Coronary artery (tissue), 2 donors: Measurements from ENCODE around the gene SNX14.
"Not testable (repeated sequence)": the region's sequence is repeated elsewhere in the genome, so short reads cannot be mapped to it uniquely, and the experiment has no call there.

Experiments used
- DNase-seq: peaks from one replicate; pipeline ENCODE4 v3.0.0-alpha.2; 2017; ENCODE audit warnings: low spot score
- H3K27ac ChIP-seq, 2 donors: fragments of 200-600 bp; sonication (generic); one replicate each; pipeline ENCODE4 v1.5.1; 2016 to 2019
- H3K4me3 ChIP-seq: fragments of 200-600 bp; sonication (generic); 2 replicates; pipeline ENCODE4 v1.5.1; 2016; ENCODE audit warnings: mild to moderate bottlenecking, moderate library complexity
- TF ChIP-seq, protein P1 (sequence below): fragments of 200-600 bp; sonication (generic); IDR thresholded peaks from one replicate; pipeline ENCODE4 v1.5.1; 2019; ENCODE audit warnings: antibody characterized with exemption

Gene SNX14

DNA sequence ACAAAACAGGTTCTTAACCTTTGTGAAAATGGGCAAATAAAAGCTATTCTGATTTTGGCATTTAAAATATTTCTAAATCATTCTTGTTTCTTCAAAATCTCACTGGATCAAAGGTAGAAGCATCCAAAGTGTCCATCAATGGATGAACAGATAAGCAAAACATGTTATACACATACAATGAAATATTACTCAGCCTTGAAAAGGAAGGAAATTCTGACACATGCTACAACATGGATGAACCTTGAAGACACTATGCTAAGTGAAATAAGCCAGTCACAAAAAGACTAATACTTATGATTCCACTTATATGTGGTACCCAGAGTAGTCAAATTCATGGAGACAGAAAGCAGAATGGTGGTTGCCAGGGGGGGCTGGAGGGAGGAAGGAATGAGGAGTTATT, 45.9 kb downstream of the SNX14 start:
- Histone ChIP-seq H3K4me3 (no peak overlapping the region), H3K27ac (no peak overlapping the region)
- TF ChIP-seq, protein P1, sequence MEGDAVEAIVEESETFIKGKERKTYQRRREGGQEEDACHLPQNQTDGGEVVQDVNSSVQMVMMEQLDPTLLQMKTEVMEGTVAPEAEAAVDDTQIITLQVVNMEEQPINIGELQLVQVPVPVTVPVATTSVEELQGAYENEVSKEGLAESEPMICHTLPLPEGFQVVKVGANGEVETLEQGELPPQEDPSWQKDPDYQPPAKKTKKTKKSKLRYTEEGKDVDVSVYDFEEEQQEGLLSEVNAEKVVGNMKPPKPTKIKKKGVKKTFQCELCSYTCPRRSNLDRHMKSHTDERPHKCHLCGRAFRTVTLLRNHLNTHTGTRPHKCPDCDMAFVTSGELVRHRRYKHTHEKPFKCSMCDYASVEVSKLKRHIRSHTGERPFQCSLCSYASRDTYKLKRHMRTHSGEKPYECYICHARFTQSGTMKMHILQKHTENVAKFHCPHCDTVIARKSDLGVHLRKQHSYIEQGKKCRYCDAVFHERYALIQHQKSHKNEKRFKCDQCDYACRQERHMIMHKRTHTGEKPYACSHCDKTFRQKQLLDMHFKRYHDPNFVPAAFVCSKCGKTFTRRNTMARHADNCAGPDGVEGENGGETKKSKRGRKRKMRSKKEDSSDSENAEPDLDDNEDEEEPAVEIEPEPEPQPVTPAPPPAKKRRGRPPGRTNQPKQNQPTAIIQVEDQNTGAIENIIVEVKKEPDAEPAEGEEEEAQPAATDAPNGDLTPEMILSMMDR = no peak
- no peak for DNase-seq

DNA sequence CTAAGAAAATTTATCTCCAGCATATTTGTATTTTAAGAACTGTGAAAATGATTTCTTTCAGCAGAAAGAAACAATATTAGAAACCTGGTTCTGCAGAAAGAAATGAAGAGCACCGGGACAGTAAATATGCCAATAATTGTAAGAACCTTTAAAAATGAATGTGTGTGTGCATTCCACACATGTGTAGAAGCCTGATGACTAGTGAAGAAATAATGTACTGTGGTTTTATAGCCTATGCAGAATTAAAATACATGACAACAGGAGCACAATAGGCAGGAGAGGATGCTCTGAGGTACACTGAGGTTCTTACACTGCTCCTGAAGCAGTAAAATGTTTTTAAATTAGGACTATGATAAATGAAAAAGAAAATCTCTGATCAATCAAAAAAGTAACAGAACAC, 48.9 kb downstream of the SNX14 start:
- H3K4me3 ChIP-seq = no peak overlapping the region
- TF ChIP-seq, protein P1 = no peak
- H3K27ac ChIP-seq = no peak overlapping the region
- DNase-seq = no peak

DNA sequence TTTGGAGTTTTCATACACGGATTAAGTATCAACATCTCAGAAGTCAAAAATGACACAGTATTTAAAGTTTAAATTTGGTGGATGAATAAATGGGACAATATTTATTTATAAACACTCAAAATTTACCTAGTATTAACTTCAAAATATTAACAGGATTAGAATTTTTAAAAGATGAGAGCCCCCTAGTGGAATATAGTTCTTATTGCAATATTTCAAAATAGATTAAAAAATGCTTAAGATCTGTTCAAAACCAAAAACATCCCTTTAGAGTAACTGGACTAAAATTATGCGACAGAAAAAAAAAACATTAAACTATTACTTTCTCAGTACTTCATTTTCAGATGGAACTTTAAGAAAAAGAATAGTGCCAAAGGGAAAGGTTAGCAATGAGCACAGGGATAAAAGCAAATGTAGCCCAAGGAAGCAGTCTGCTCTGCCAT, 56.6 kb downstream of the SNX14 start:
- no peak overlapping the region for H3K4me3 ChIP-seq
- H3K27ac ChIP-seq = no peak overlapping the region
- no peak for DNase-seq
- TF ChIP-seq, protein P1 = no peak

DNA sequence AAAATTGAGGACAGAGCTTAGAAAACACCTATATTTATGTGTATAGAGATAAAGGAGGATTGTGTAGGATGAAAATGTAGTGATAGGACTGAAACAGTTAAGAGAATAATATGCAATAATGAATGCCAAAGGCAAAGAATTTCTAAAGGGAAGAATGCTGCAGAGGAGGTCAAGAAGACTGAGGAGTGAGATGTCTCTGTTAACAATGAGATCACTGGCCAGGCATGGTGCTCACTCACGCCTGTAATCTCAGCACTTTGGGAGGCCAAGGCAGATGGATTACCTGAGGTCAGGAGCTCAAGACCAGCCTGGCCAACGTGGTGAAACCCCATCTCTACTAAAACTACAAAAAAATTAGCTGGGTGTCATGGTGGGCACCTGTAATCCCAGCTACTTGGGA, 69.4 kb downstream of the SNX14 start:
- not testable (repeated sequence) for H3K4me3 ChIP-seq, DNase-seq, H3K27ac ChIP-seq

DNA sequence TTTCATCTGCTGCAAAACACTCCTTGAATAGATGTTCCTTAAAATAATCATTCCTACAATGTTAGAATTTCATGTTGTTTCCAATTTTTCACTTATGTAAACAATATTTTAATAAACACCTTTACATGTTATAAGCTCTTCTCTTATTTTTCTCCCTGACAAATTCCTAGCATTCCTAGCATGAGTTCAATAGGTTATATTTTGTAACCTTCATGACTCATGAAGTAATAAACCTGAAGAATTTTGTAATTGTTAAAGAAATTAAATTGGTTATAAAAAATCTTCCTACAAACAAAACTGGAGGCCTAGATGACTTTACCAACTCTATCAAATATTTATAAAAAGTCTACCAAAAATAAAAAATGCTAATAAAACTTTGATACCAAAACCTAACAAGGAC, 77.5 kb downstream of the SNX14 start:
- Histone ChIP-seq H3K27ac (no peak overlapping the region), H3K4me3 (no peak overlapping the region)
- TF ChIP-seq, protein P1 = no peak
- DNase-seq = no peak

DNA sequence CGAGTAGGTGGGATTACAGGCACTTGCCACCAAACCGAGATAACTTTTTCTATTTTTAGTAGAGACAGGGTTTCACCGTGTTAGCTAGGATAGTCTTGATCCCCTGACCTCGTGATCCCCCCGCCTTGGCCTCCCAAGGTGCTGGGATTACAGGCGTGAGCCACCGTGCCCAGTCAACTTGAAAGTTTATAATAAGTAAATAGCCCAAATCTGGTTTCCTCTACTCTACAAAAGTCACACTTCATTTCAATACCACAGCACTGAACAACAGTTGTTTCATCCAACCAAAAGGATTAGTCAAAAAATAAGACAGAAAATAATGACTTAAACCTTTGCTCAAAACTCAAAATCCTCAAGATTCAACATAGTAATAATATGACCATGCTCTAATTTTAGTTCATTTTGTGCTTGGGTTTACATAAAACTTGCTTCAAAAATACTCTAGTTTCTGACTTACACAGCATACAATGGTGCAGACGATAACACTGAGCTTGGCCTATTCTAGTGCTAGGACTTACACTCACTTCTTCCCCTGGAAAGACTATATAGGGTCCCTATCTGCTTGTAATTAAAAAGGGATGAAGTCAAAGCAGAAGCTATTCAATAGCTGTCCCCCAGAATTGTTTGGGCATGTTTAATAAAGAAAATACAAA, 87.1 kb downstream of the SNX14 start:
- TF ChIP-seq, protein P1 = no peak
- Histone ChIP-seq H3K4me3 (no peak overlapping the region), H3K27ac (no peak overlapping the region)
- no peak for DNase-seq

DNA sequence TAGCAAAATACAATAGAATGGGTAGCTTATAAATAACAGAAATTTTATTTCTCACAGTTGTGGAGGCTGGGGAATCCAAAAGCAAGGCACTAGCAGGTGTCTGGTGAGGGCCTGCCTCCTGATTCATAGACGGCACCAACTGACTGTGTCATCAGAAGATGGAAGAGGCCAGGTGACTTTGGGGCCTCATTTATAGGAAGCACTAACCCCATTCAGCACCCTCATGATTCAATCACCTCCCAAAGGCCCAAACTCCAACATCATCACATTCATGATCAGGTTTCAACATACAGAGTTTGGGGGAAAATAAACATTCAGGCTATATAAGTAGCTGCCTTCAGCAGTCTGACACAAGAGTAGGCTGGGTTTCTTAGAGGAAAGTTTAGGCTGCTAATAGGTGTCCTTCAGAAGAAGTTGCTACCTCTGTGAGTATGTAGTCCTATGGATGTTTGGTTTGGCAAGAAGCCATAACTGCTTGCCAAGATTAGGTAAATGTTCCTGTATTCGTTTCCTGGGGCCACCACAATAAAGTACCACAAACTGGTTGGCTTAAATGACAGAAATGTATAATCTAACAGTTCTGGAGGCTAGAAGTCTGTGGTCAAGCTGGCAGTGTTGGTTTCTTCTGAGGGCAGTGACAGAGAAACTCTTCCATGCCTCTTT, 94.9 kb downstream of the SNX14 start:
- Histone ChIP-seq H3K4me3 (no peak overlapping the region), H3K27ac (no peak overlapping the region)
- TF ChIP-seq, protein P1 = no peak
- DNase-seq = no peak
